ENCODE data around the gene CAPN11. TPM values are rescaled to one million over a fixed set of nuclear protein-coding genes. Genes with fewer than 3 reads are reported as not detected.

CAPN11 gene
- total and polyA plus RNA-seq, 10 of the 15 experiments (the other 5 are each of a cell fraction or from before 2014, with no cell fraction given): 0.05 to 0.44 (median 0.31) TPM

- no TSS peak for BruUV-seq (replicated peaks)
- RAD21 ChIA-PET (ENCODE audit: unreplicated experiment): interaction anchor here (0.6 to 2.9 kb wide), 12 partner anchors 13 to 162 kb away, joined by 3 to 12 read pairs (median 4); partner anchors contain the start of gene HSP90AB1
- WGBS (ENCODE audit: insufficient coverage, insufficient replicate concordance, low lambda C conversion rate, missing lambda C conversion rate): 68% methylated on average over 15 of the region's 15 CpGs
- FAIRE-seq (no peak), DNase-seq (ENCODE audit: low read depth, low spot score) (no peak), ATAC-seq (no peak)
- intact Hi-C loops (cut with micrococcal nuclease; ENCODE audit: unreplicated experiment) (loop anchor here (2.0 kb wide), 1 partner anchor 43 kb away; no protein-coding TSS in a partner anchor), in situ Hi-C loops (cut with MboI) (no loop called here)
- peak overlapping the region; percentile 97 for H3K4me2 ChIP-seq (ENCODE audit: control insufficient read depth, insufficient read depth)
- no peak for TF ChIP-seq BACH1 (IDR thresholded peaks at IDR 0.05; ENCODE audit: borderline replicate concordance)
- no peak for TF ChIP-seq NR2F1 (conservative IDR thresholded peaks at IDR 0.05)
- no peak for TF ChIP-seq PML (IDR thresholded peaks at IDR 0.05; ENCODE audit: low read length)
- no peak for TF ChIP-seq GATAD2B (conservative IDR thresholded peaks at IDR 0.05; ENCODE audit: low read depth)
- no peak for TF ChIP-seq JUND (IDR thresholded peaks at IDR 0.05; ENCODE audit: low read depth, low read length)
- no peak for TF ChIP-seq MYC (IDR thresholded peaks at IDR 0.05; ENCODE audit: insufficient read depth, insufficient read length, insufficient replicate concordance, low read length, severe bottlenecking)
- TF ChIP-seq CEBPB (IDR thresholded peaks at IDR 0.05; ENCODE audit: borderline replicate concordance in 1 of 2, low read depth in 2 of 2, low read length in 2 of 2): no peak
- no peak for TF ChIP-seq ZNF217 (IDR thresholded peaks at IDR 0.05)
- no peak for TF ChIP-seq RFX5 (IDR thresholded peaks at IDR 0.05; ENCODE audit: low read depth, low read length)
- no peak for TF ChIP-seq ZBTB40 (IDR thresholded peaks at IDR 0.05; ENCODE audit: borderline replicate concordance)
- no peak for TF ChIP-seq EED (IDR thresholded peaks at IDR 0.05; ENCODE audit: low read depth)
- TF ChIP-seq CREB1 (IDR thresholded peaks at IDR 0.05; ENCODE audit: low read depth): no peak
- TF ChIP-seq ASH2L (IDR thresholded peaks at IDR 0.05; ENCODE audit: borderline replicate concordance, low read depth): no peak
- no peak for TF ChIP-seq GABPA (IDR thresholded peaks at IDR 0.05; ENCODE audit: low read depth)
- no peak for TF ChIP-seq CBX5 (IDR thresholded peaks at IDR 0.05; ENCODE audit: low read depth)
- TF ChIP-seq SREBF1 (IDR thresholded peaks at IDR 0.05; ENCODE audit: low read length): no peak
- no peak for TF ChIP-seq IRF4 (IDR thresholded peaks at IDR 0.05; ENCODE audit: low read depth, low read length)
- no peak overlapping the region for H3K27ac ChIP-seq (ENCODE audit: control insufficient read depth, insufficient read depth)
- H2AFZ ChIP-seq (ENCODE audit: control insufficient read depth, low read depth, low read length): peak overlapping the region; percentile 74
- peaks cover 2% of the 10 kb centered on the region; the same call in 1 of the 3 replicates for H3K9me3 ChIP-seq (replicated peaks; ENCODE audit: control insufficient read depth, insufficient read depth, low read length)
- peak overlapping the region; percentile 52 for H3K4me3 ChIP-seq
- H3K27me3 ChIP-seq (replicated peaks in 1 of 2; ENCODE audit: control insufficient read depth in 2 of 2, insufficient read depth in 2 of 2, low read length in 1 of 2): no peaks in the 10 kb centered on the region
- CTCF ChIA-PET: interaction anchor here (0.8 to 4.4 kb wide), 18 partner anchors 13 to 163 kb away, joined by 3 to 39 read pairs (median 5); partner anchors contain the start of gene SLC29A1
- H3K9ac ChIP-seq (ENCODE audit: control insufficient read depth, insufficient read depth, low read length): no peak overlapping the region; the same call in 1 of the 2 replicates
- H4K20me1 ChIP-seq (ENCODE audit: control insufficient read depth, insufficient read depth): no peaks in the 10 kb centered on the region
- no peaks in the 10 kb centered on the region for H3K36me3 ChIP-seq (ENCODE audit: control insufficient read depth in 2 of 2, insufficient read depth in 2 of 2, low read length in 1 of 2)
- SMC1A ChIA-PET (ENCODE audit: uncharacterized antibody, unreplicated experiment): interaction anchor here (1.0 to 2.6 kb wide), 9 partner anchors 14 to 80 kb away, joined by 3 to 9 read pairs (median 6); partner anchors contain the start of genes HSP90AB1 and MYMX
- no peaks in the 10 kb centered on the region for H3K79me2 ChIP-seq (ENCODE audit: control insufficient read depth, insufficient read depth, low read length)
- POLR2A ChIA-PET: interaction anchor here (0.6 to 2.8 kb wide), 6 partner anchors 13 to 80 kb away, joined by 3 to 15 read pairs (median 6); no protein-coding TSS in a partner anchor
- peaks cover 16% of the 10 kb centered on the region for H3K4me1 ChIP-seq (ENCODE audit: control insufficient read depth, insufficient read depth, low read length)
Measured at GRCh38 chr6:44176130-44176761, 17.6 kb downstream of the CAPN11 start.

Data from GM12878 (cell line).